Stomach (tissue), 9 donors: ENCODE measurements around the gene CORT. TPM values are rescaled to one million over a fixed set of nuclear protein-coding genes. Genes with fewer than 3 reads are reported as not detected.

ENCODE experiments used
- DNase-seq, 2 donors: peaks; one replicate each; pipeline versions ENCODE4 v3.0.0 to v3.0.0-alpha.2; 2013 to 2019
- H3K27ac ChIP-seq, 5 donors: fragments of 200-600 bp in 4 of 5; sonication (generic) in 4 of 5; one replicate each; pipeline ENCODE4 v1.5.1; 2013 to 2019; ENCODE audit warnings: mild to moderate bottlenecking in 1 of 5, moderate library complexity in 1 of 5
- H3K27me3 ChIP-seq, 3 donors: fragments of 200-600 bp; sonication (generic); one replicate each; pipeline ENCODE4 v1.5.1; 2017 to 2019; ENCODE audit warnings: mixed run types in 1 of 3
- H3K36me3 ChIP-seq, 4 donors: fragments of 200-600 bp; sonication (generic); 1 replicate in 3 of 4; 2 replicates in 1 of 4; pipeline ENCODE4 v1.5.1; 2016 to 2019
- H3K4me1 ChIP-seq, 4 donors: fragments of 200-600 bp; sonication (generic); one replicate each; pipeline ENCODE4 v1.5.1; 2016 to 2019
- H3K4me3 ChIP-seq, 4 donors: fragments of 200-600 bp; sonication (generic) in 3 of 4; one replicate each; pipeline ENCODE4 v1.5.1; 2016 to 2019; ENCODE audit warnings: mild to moderate bottlenecking in 1 of 4
- H3K9me3 ChIP-seq, 4 donors: fragments of 200-600 bp; sonication (generic); one replicate each; pipeline ENCODE4 v1.5.1; 2016 to 2019
- EP300 ChIP-seq: sonication (generic); formaldehyde crosslinking; IDR thresholded peaks from one replicate; pipeline ENCODE4 v1.6.1; 2017; ENCODE audit warnings: antibody characterized with exemption
- POLR2A ChIP-seq, 4 donors: fragments of 450-650 bp; IDR thresholded peaks; one replicate each; pipeline ENCODE4 v1.6.1; 2016; ENCODE audit warnings: antibody characterized with exemption in 4 of 4, control low read depth in 2 of 4, mild to moderate bottlenecking in 1 of 4, moderate library complexity in 1 of 4
- POLR2AphosphoS5 ChIP-seq, 3 donors: sonication (generic); formaldehyde crosslinking; IDR thresholded peaks; one replicate each; pipeline ENCODE4 v1.6.1; 2016; ENCODE audit warnings: antibody characterized with exemption in 3 of 3
- WGBS, 5 donors: extraction: QIAGEN DNeasy Blood & Tissue Kit in 3 of 5; methylation state at CpG; one replicate each; pipeline versions ENCODE4 v1.1.5 to v1.1.7; 2013 to 2018; 5-methylcytosine and 5-hydroxymethylcytosine counted together
- intact Hi-C: fragments of 100-400 bp; cut with DNase I; formaldehyde crosslinking; loops from one replicate; pipeline ENCODE4 v1.15.1; 2023; ENCODE audit warnings: low total_unique reads
- polyA plus RNA-seq, 3 donors: library from polyadenylated mRNA; stranded (reverse); fragments of 200-250 nt; gene quantifications; one replicate each; pipeline ENCODE4 v1.2.3, GENCODE V29; 2013
- total RNA-seq, 5 donors: library from RNA; depleted of rRNA; stranded (reverse); fragments of >200 nt; gene quantifications; one replicate each; pipeline versions ENCODE4 v1.1.0 to v1.2.3, GENCODE V29; 2014 to 2016
- TF ChIP-seq, protein P1 (sequence below), 7 experiments: fragments of 450-650 bp in 4 of 7; fragments of 200-600 bp in 3 of 7; sonication (generic) in 3 of 7; IDR thresholded peaks; one replicate each; pipeline ENCODE4 v1.5.1; 2016 to 2019; ENCODE audit warnings: antibody characterized with exemption in 7 of 7, control low read depth in 2 of 7, mild to moderate bottlenecking in 1 of 7
- donor health status: healthy with polysubstance abuse.
- donor health status: Bipolar disorder and iron deficiency.
- donor health status: healthy.

The CORT gene
- total and polyA plus RNA-seq, 8 donors = 0.40 to 4.0 (median 1.7) TPM; not detected in 4

DNA sequence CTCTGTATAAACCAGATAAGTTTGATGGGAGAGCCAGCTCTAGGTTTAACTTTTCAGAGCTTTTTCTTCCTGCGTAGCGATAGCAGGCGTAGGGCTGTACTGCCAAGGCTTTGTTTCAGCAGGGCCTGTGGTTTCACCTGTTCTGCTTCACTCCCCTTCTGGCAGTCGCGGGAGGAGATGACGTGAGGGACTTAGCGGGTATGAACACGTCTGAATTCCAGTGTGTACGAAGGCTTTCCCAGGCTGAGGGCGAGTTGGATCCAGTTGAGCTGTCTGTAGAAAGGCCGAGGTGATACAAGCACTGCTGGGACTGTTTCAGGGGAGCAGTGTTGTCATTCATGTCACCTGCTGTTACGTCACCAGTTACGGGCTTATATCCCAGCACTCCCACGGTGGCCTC, 46.1 kb downstream of the CORT start:
- peak; percentile 66 to 76 for DNase-seq
- Histone ChIP-seq H3K36me3 (peaks cover 0 to 14% (median 9%) of the 10 kb centered on the region in 4 donors), H3K27me3 (no peaks in the 10 kb centered on the region), H3K4me3 (no peak overlapping the region), H3K27ac (peak overlapping the region; percentile 59 to 90 (median 78)), H3K4me1 (peaks cover 15 to 25% (median 19%) of the 10 kb centered on the region in 4 donors), H3K9me3 (no peaks in the 10 kb centered on the region)
- TF ChIP-seq, protein P1, sequence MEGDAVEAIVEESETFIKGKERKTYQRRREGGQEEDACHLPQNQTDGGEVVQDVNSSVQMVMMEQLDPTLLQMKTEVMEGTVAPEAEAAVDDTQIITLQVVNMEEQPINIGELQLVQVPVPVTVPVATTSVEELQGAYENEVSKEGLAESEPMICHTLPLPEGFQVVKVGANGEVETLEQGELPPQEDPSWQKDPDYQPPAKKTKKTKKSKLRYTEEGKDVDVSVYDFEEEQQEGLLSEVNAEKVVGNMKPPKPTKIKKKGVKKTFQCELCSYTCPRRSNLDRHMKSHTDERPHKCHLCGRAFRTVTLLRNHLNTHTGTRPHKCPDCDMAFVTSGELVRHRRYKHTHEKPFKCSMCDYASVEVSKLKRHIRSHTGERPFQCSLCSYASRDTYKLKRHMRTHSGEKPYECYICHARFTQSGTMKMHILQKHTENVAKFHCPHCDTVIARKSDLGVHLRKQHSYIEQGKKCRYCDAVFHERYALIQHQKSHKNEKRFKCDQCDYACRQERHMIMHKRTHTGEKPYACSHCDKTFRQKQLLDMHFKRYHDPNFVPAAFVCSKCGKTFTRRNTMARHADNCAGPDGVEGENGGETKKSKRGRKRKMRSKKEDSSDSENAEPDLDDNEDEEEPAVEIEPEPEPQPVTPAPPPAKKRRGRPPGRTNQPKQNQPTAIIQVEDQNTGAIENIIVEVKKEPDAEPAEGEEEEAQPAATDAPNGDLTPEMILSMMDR (IDR thresholded peaks at IDR 0.05) = no peak
- peak in 1 of 3 donors; percentile 18 for TF ChIP-seq POLR2AphosphoS5 (IDR thresholded peaks at IDR 0.05)
- 45 to 67% (median 51%) methylated on average over 14 of the region's 14 CpGs for WGBS, 5 donors
- intact Hi-C loops = loop anchor here (10.0 kb wide), 1 partner anchor 61 kb away; the partner anchor contains the start of gene CENPS

DNA sequence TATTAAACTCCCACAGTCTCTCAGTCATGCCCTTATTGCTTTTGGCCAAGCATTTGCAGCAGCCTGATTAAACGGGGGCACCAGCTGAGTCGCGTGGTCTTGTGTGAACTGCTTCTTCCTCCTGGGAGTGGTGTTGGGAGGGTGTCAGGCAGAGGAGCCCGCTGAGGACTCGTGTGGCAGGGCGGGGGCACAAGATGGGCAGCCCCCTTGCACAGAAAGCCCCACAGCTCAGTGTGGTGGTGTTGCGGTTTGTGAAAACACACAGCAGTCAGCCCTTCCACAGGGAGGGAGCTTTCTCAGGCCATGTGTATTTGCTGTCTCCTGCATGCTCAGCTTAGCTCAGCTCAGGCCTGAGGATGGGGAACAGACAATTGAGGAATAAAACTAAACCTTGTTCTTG, 47.3 kb downstream of the CORT start:
- Histone ChIP-seq H3K27me3 (no peaks in the 10 kb centered on the region), H3K4me3 (no peak overlapping the region), H3K36me3 (peaks cover 0 to 14% (median 9%) of the 10 kb centered on the region in 4 donors), H3K4me1 (peaks cover 16 to 25% (median 19%) of the 10 kb centered on the region in 4 donors), H3K9me3 (no peaks in the 10 kb centered on the region), H3K27ac (no peak overlapping the region)
- WGBS, 5 donors = 90 to 93% (median 92%) methylated on average over 7 of the region's 7 CpGs
- intact Hi-C loops = loop anchor here (10.0 kb wide), 1 partner anchor 62 kb away; the partner anchor contains the start of gene CENPS
- TF ChIP-seq POLR2A (IDR thresholded peaks at IDR 0.05) (no peak), POLR2AphosphoS5 (IDR thresholded peaks at IDR 0.05) (no peak), EP300 (no peak)
- TF ChIP-seq, protein P1 (IDR thresholded peaks at IDR 0.05) = no peak
- DNase-seq = no peak

DNA sequence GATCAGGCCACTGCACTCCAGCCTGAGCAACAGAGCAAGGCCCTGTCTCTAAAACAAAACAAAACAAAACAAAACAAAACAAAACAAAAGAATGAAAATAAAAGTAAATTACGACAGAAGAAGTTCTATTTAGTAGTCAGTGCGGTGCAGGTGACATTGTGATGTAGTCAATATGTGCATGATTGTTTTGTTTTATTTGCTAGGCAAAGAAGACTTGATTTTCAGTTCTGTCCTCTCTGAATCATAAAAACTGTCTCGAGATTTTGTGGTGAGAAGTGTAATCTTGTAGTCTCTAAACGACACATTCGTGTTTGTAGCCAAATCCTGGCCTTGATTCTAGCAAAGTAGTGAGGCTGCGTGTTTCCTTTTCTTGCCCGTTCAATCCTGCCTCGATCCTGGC, 48.4 kb downstream of the CORT start:
- TF ChIP-seq, protein P1 (IDR thresholded peaks at IDR 0.05) = no peak
- no peak for TF ChIP-seq POLR2A (IDR thresholded peaks at IDR 0.05)
- no peak for TF ChIP-seq EP300
- no peak for TF ChIP-seq POLR2AphosphoS5 (IDR thresholded peaks at IDR 0.05)

More for the DNA sequence above, 48.4 kb downstream of the CORT start:
- peaks cover 19 to 34% (median 23%) of the 10 kb centered on the region in 4 donors for H3K4me1 ChIP-seq
- H3K36me3 ChIP-seq = peaks cover 0 to 14% (median 9%) of the 10 kb centered on the region in 4 donors
- H3K9me3 ChIP-seq = no peaks in the 10 kb centered on the region
- no peak for DNase-seq
- H3K27ac ChIP-seq = no peak overlapping the region
- intact Hi-C loops = loop anchor here (10.0 kb wide), 1 partner anchor 63 kb away; the partner anchor contains the start of gene CENPS
- H3K27me3 ChIP-seq = no peaks in the 10 kb centered on the region
- no peak overlapping the region for H3K4me3 ChIP-seq
- 73 to 88% (median 78%) methylated on average over 8 of the region's 8 CpGs for WGBS, 5 donors

Other genes with a start within 250 kb of the CORT start
- gene KIF1B, start 239.5 kb upstream of the CORT start, total RNA-seq = 10 to 100 TPM; 25.8 to 82.2 (median 37.9) TPM
- gene KIF1B, start 239.5 kb upstream of the CORT start, polyA plus RNA-seq = 1 to 10 TPM; 4.0 to 5.7 (median 4.3) TPM
- 100 to 1,000 TPM in 1 of 5 donors, 10 to 100 TPM in 4; 25.4 to 227 (median 44.4) TPM for gene PGD, start 51.0 kb upstream of the CORT start, total RNA-seq
- 100 to 1,000 TPM in 1 of 3 donors, 10 to 100 TPM in 2; 69.5 to 127 (median 93.8) TPM for gene PGD, start 51.0 kb upstream of the CORT start, polyA plus RNA-seq
- gene CENPS, start 19.6 kb upstream of the CORT start, total RNA-seq = 1 to 10 TPM in 3 of 5 donors, not detected in 2; 1.8 to 5.9 (median 2.9) TPM
- 10 to 100 TPM; 14.1 to 29.5 (median 27.1) TPM for gene CENPS, start 19.6 kb upstream of the CORT start, polyA plus RNA-seq
- gene DFFA, start 22.5 kb downstream of the CORT start, total RNA-seq = 10 to 100 TPM; 10.7 to 22.2 (median 13.0) TPM
- gene DFFA, start 22.5 kb downstream of the CORT start, polyA plus RNA-seq = 10 to 100 TPM; 12.7 to 16.6 (median 13.0) TPM
- 10 to 100 TPM; 12.5 to 26.3 (median 14.7) TPM for gene PEX14, start 24.9 kb downstream of the CORT start, total RNA-seq
- 10 to 100 TPM in 1 of 3 donors, 1 to 10 TPM in 2; 8.2 to 11.2 (median 9.3) TPM for gene PEX14, start 24.9 kb downstream of the CORT start, polyA plus RNA-seq